ENCODE data around the gene DDX42.

GRCh38 chr17:63819131-63819530 lies 45.2 kb downstream of the DDX42 start:
- TF ChIP-seq CTCF (IDR thresholded peaks at IDR 0.05) (no peak), POLR2A (IDR thresholded peaks at IDR 0.05) (no peak), POLR2AphosphoS5 (IDR thresholded peaks at IDR 0.05) (no peak)
